Measurements from ENCODE around the gene PALS1.

PALS1 gene

GRCh38 chr14:67241411-67242167 lies at the start of gene PALS1:
PALS1 (plus strand) TSS chr14:67241435; CDS start chr14:67279171, 37,736 bp downstream.
- peaks cover 50% of the 10 kb centered on the region for H3K79me2 ChIP-seq (ENCODE audit: insufficient read depth, low read length)
- no peak for TF ChIP-seq EZH2phosphoT487 (conservative IDR thresholded peaks at IDR 0.05; ENCODE audit: low read length)
- TF ChIP-seq, protein P1, sequence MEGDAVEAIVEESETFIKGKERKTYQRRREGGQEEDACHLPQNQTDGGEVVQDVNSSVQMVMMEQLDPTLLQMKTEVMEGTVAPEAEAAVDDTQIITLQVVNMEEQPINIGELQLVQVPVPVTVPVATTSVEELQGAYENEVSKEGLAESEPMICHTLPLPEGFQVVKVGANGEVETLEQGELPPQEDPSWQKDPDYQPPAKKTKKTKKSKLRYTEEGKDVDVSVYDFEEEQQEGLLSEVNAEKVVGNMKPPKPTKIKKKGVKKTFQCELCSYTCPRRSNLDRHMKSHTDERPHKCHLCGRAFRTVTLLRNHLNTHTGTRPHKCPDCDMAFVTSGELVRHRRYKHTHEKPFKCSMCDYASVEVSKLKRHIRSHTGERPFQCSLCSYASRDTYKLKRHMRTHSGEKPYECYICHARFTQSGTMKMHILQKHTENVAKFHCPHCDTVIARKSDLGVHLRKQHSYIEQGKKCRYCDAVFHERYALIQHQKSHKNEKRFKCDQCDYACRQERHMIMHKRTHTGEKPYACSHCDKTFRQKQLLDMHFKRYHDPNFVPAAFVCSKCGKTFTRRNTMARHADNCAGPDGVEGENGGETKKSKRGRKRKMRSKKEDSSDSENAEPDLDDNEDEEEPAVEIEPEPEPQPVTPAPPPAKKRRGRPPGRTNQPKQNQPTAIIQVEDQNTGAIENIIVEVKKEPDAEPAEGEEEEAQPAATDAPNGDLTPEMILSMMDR (IDR thresholded peaks at IDR 0.05; ENCODE audit: insufficient read depth, low read length, poor library complexity, severe bottlenecking), result no peak
- H4K20me1 ChIP-seq (ENCODE audit: low read depth, low read length), result peaks cover 19% of the 10 kb centered on the region; the same call in 1 of the 2 replicates
- H3K9me3 ChIP-seq (ENCODE audit: insufficient read depth, low read length), result no peaks in the 10 kb centered on the region
- H3K4me3 ChIP-seq (ENCODE audit: insufficient read depth, low read length, poor library complexity, severe bottlenecking), result peak within 1 kb of the TSS; percentile 88
- no peaks in the 10 kb centered on the region for H3K27me3 ChIP-seq (ENCODE audit: low read length)
- peak within 1 kb of the TSS; percentile 100 for H3K4me2 ChIP-seq (ENCODE audit: low read depth, low read length, poor library complexity, severe bottlenecking)
- peak within 1 kb of the TSS; percentile 73 for H3K9ac ChIP-seq (ENCODE audit: low read length)
- peak within 1 kb of the TSS; percentile 92 for H2AFZ ChIP-seq (ENCODE audit: low read depth, low read length, severe bottlenecking)
- peak within 1 kb of the TSS; percentile 41 for H3K27ac ChIP-seq (ENCODE audit: low read depth, low read length)
- no peaks in the 10 kb centered on the region for H3F3A ChIP-seq (ENCODE audit: insufficient read depth)
- no peaks in the 10 kb centered on the region for H3K36me3 ChIP-seq (ENCODE audit: low read length)
- H3K9me2 ChIP-seq (replicated peaks; ENCODE audit: insufficient read depth, low read length), result no peaks in the 10 kb centered on the region

DNA sequence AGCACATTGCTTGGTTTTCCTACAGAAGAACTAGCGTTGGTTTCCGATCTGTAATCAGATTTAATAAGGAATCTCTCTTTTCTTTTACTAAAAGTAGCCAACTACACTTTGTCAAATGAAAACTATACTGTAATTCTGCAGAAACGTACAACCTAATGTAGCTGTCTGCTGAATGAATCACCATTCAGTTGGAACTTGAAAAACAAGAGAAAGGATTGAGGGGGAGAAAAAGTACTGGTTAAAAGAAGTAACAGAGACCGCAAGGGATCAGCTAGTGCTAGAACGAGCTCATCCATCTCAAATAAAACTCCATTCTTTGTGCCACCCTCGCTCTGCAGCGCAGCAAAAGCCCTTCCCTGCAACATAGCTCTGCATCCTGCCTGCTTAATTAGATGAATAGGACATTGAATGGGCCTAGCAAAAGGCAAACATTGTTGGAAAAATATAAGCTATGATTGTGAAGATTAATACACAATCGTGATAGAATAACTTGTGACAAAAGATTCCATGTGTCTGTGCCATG lies 49.4 kb upstream of the PALS1 start:
- no peaks in the 10 kb centered on the region for H3K79me2 ChIP-seq (ENCODE audit: insufficient read depth, low read length)
- H3K36me3 ChIP-seq (ENCODE audit: low read length), result no peaks in the 10 kb centered on the region
- H3K4me2 ChIP-seq (ENCODE audit: low read depth, low read length, poor library complexity, severe bottlenecking), result no peak overlapping the region
- TF ChIP-seq, protein P1 (IDR thresholded peaks at IDR 0.05; ENCODE audit: insufficient read depth, low read length, poor library complexity, severe bottlenecking), result no peak
- TF ChIP-seq EZH2phosphoT487 (conservative IDR thresholded peaks at IDR 0.05; ENCODE audit: low read length), result no peak
- no peaks in the 10 kb centered on the region for H4K20me1 ChIP-seq (ENCODE audit: low read depth, low read length)
- H3K4me3 ChIP-seq (ENCODE audit: insufficient read depth, low read length, poor library complexity, severe bottlenecking), result no peak overlapping the region
- H3K27me3 ChIP-seq (ENCODE audit: low read length), result no peaks in the 10 kb centered on the region
- no peak overlapping the region for H2AFZ ChIP-seq (ENCODE audit: low read depth, low read length, severe bottlenecking)
- H3K27ac ChIP-seq (ENCODE audit: low read depth, low read length), result no peak overlapping the region
- H3K9me3 ChIP-seq (ENCODE audit: insufficient read depth, low read length), result no peaks in the 10 kb centered on the region
- H3K9ac ChIP-seq (ENCODE audit: low read length), result no peak overlapping the region
- H3F3A ChIP-seq (ENCODE audit: insufficient read depth), result no peaks in the 10 kb centered on the region
- no peaks in the 10 kb centered on the region for H3K9me2 ChIP-seq (replicated peaks; ENCODE audit: insufficient read depth, low read length)

- no peaks in the 10 kb centered on the region for H3K9me3 ChIP-seq (ENCODE audit: insufficient read depth, low read length)
- H3K9me2 ChIP-seq (replicated peaks; ENCODE audit: insufficient read depth, low read length), result no peaks in the 10 kb centered on the region
- TF ChIP-seq EZH2phosphoT487 (conservative IDR thresholded peaks at IDR 0.05; ENCODE audit: low read length), result no peak
- TF ChIP-seq, protein P1 (IDR thresholded peaks at IDR 0.05; ENCODE audit: insufficient read depth, low read length, poor library complexity, severe bottlenecking), result no peak
- no peaks in the 10 kb centered on the region for H3K79me2 ChIP-seq (ENCODE audit: insufficient read depth, low read length)
- no peaks in the 10 kb centered on the region for H3F3A ChIP-seq (ENCODE audit: insufficient read depth)
- H3K4me2 ChIP-seq (ENCODE audit: low read depth, low read length, poor library complexity, severe bottlenecking), result no peak overlapping the region
- no peak overlapping the region for H3K4me3 ChIP-seq (ENCODE audit: insufficient read depth, low read length, poor library complexity, severe bottlenecking)
- no peaks in the 10 kb centered on the region for H3K36me3 ChIP-seq (ENCODE audit: low read length)
- no peak overlapping the region for H3K27ac ChIP-seq (ENCODE audit: low read depth, low read length)
- H3K27me3 ChIP-seq (ENCODE audit: low read length), result no peaks in the 10 kb centered on the region
- H3K9ac ChIP-seq (ENCODE audit: low read length), result no peak overlapping the region
- no peak overlapping the region for H2AFZ ChIP-seq (ENCODE audit: low read depth, low read length, severe bottlenecking)
- H4K20me1 ChIP-seq (ENCODE audit: low read depth, low read length), result no peaks in the 10 kb centered on the region
Measured at GRCh38 chr14:67192366-67192765, 48.9 kb upstream of the PALS1 start.

All from SU-DHL-6 (cell line).